Astrocyte (in vitro differentiated cells and primary cell): ENCODE results near the gene USP3. TPM values are rescaled to one million over a fixed set of nuclear protein-coding genes. Genes with fewer than 3 reads are reported as not detected.

ENCODE experiments used
- DNase-seq: peaks from one replicate; pipeline ENCODE4 v3.0.0-alpha.2; 2010; ENCODE audit warnings: low read depth
- FAIRE-seq: peaks from 2 replicates; lab custom pipeline; 2011; peaks lifted over from hg19 to GRCh38; lab: Jason Lieb, UNC
- H2AFZ ChIP-seq: 2 replicates; pipeline ENCODE4 v1.6.0; 2012; ENCODE audit warnings: low read depth, low read length, inconsistent platforms
- H3K27ac ChIP-seq: 2 replicates; pipeline ENCODE4 v1.5.1; 2011; ENCODE audit warnings: low read depth, low read length, inconsistent platforms
- H3K27me3 ChIP-seq: 2 replicates; pipeline ENCODE4 v1.6.0; 2011; ENCODE audit warnings: low read length, inconsistent platforms; ENCODE audit not compliant: insufficient read depth
- H3K36me3 ChIP-seq: 2 replicates; pipeline ENCODE4 v1.5.1; 2011; ENCODE audit warnings: low read length, inconsistent platforms; ENCODE audit not compliant: insufficient read depth
- H3K4me1 ChIP-seq: 2 replicates; pipeline ENCODE4 v1.5.1; 2011; ENCODE audit warnings: low read length, inconsistent platforms; ENCODE audit not compliant: insufficient read depth
- H3K4me2 ChIP-seq: 2 replicates; pipeline ENCODE4 v1.6.0; 2012; ENCODE audit warnings: low read length, inconsistent platforms
- H3K4me3 ChIP-seq: 2 replicates; pipeline ENCODE4 v1.5.1; 2011; ENCODE audit warnings: low read depth, mild to moderate bottlenecking, low read length, inconsistent platforms; ENCODE audit not compliant: insufficient read depth
- H3K79me2 ChIP-seq: 2 replicates; pipeline ENCODE4 v1.6.0; 2012; ENCODE audit warnings: mild to moderate bottlenecking, low read length, inconsistent platforms; ENCODE audit not compliant: insufficient read depth
- H3K9ac ChIP-seq: 2 replicates; pipeline ENCODE4 v1.6.0; 2012; ENCODE audit warnings: mild to moderate bottlenecking, low read length, inconsistent platforms
- H3K9me3 ChIP-seq: 2 replicates; pipeline ENCODE4 v1.5.1; 2012; ENCODE audit warnings: low read depth, mild to moderate bottlenecking, low read length, inconsistent platforms; ENCODE audit not compliant: insufficient read depth
- H4K20me1 ChIP-seq: 2 replicates; pipeline ENCODE4 v1.6.0; 2012; ENCODE audit warnings: low read length, inconsistent platforms; ENCODE audit not compliant: insufficient read depth
- H3K27ac Mint-ChIP-seq: one replicate; pipeline ENCODE4 v1.8.0; 2021; ENCODE audit warnings: mild to moderate bottlenecking, mixed read lengths; ENCODE audit not compliant: unreplicated experiment
- H3K27me3 Mint-ChIP-seq: one replicate; pipeline ENCODE4 v1.8.0; 2021; ENCODE audit warnings: low read depth, mixed read lengths; ENCODE audit not compliant: unreplicated experiment
- H3K36me3 Mint-ChIP-seq: one replicate; pipeline ENCODE4 v1.8.0; 2021; ENCODE audit warnings: low read depth, mixed read lengths; ENCODE audit not compliant: unreplicated experiment
- H3K4me1 Mint-ChIP-seq: one replicate; pipeline ENCODE4 v1.8.0; 2021; ENCODE audit warnings: low read depth, mixed read lengths; ENCODE audit not compliant: unreplicated experiment
- H3K4me3 Mint-ChIP-seq: one replicate; pipeline ENCODE4 v1.8.0; 2021; ENCODE audit warnings: mild to moderate bottlenecking, moderate library complexity, mixed read lengths; ENCODE audit not compliant: unreplicated experiment
- H3K9me3 Mint-ChIP-seq: one replicate; pipeline ENCODE4 v1.8.0; 2021; ENCODE audit warnings: mild to moderate bottlenecking, mixed read lengths; ENCODE audit not compliant: unreplicated experiment
- CTCF ChIP-seq: IDR thresholded peaks from 2 replicates; pipeline ENCODE4 v1.5.1; 2011; ENCODE audit warnings: low read depth, mild to moderate bottlenecking, inconsistent platforms, low read length, moderate library complexity; ENCODE audit not compliant: insufficient read depth
- EZH2 ChIP-seq: IDR thresholded peaks from 2 replicates; pipeline ENCODE4 v1.6.1; 2012; ENCODE audit warnings: mild to moderate bottlenecking, low read length, inconsistent platforms; ENCODE audit not compliant: insufficient read depth
- total RNA-seq: library from RNA; stranded (reverse); gene quantifications from 2 replicates; pipeline ENCODE4 v1.2.1, GENCODE V29; 2021

USP3 gene
- total RNA-seq, 1 donor from 2014 or later = 38.1 TPM

DNA sequence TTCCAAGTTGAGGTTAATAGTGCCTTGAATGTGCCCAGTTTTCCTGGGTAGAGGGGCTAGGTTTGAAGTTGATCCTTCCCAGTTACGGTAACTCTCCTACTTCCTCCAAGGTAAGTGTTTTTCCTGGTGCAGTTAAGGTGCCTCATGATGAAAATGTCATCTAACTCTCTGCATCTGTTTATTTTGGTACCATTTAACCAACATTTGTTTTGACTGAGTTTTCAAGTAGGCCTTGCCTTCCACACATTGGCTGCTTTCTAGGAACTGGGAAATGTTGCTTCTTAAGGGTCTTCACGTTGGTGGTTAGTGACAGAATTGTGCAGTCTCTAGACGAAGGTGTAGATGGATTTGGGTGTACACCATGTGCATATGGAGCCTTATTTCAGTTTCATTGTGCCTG is 31.3 kb downstream of the USP3 start:
- FAIRE-seq = no peak
- no peak overlapping the region for H3K4me2 ChIP-seq
- H3K27ac ChIP-seq = no peak overlapping the region
- H3K27me3 ChIP-seq = no peaks in the 10 kb centered on the region
- H3K36me3 ChIP-seq = peaks cover 11% of the 10 kb centered on the region
- H4K20me1 ChIP-seq = peaks cover 42% of the 10 kb centered on the region
- Mint-ChIP-seq H3K4me3 (no peak overlapping the region), H3K9me3 (no peaks in the 10 kb centered on the region), H3K4me1 (peaks cover 15% of the 10 kb centered on the region), H3K36me3 (no peaks in the 10 kb centered on the region), H3K27me3 (no peaks in the 10 kb centered on the region), H3K27ac (no peak overlapping the region)
- H3K9me3 ChIP-seq = no peaks in the 10 kb centered on the region
- peaks cover 48% of the 10 kb centered on the region for H3K79me2 ChIP-seq
- H3K4me1 ChIP-seq = no peaks in the 10 kb centered on the region
- TF ChIP-seq CTCF (no peak), EZH2 (no peak)
- no peak overlapping the region for H3K9ac ChIP-seq
- DNase-seq = no peak
- no peak overlapping the region for H2AFZ ChIP-seq
- H3K4me3 ChIP-seq = no peak overlapping the region

- FAIRE-seq = no peak
- TF ChIP-seq CTCF (no peak), EZH2 (no peak)
- Mint-ChIP-seq H3K4me3 (no peak overlapping the region), H3K4me1 (peaks cover 15% of the 10 kb centered on the region), H3K9me3 (no peaks in the 10 kb centered on the region), H3K36me3 (no peaks in the 10 kb centered on the region), H3K27ac (no peak overlapping the region), H3K27me3 (no peaks in the 10 kb centered on the region)
- H3K27ac ChIP-seq = no peak overlapping the region
- H3K79me2 ChIP-seq = peaks cover 28% of the 10 kb centered on the region
- H3K36me3 ChIP-seq = peaks cover 11% of the 10 kb centered on the region
- H4K20me1 ChIP-seq = peaks cover 29% of the 10 kb centered on the region
- DNase-seq = no peak
- no peak overlapping the region for H3K9ac ChIP-seq
- H3K9me3 ChIP-seq = no peaks in the 10 kb centered on the region
- no peak overlapping the region for H3K4me2 ChIP-seq
- no peaks in the 10 kb centered on the region for H3K27me3 ChIP-seq
- no peak overlapping the region for H2AFZ ChIP-seq
- no peak overlapping the region for H3K4me3 ChIP-seq
- H3K4me1 ChIP-seq = no peaks in the 10 kb centered on the region
These were observed 34.5 kb downstream of the USP3 start for GRCh38 chr15:63538876-63539275.

- no peak for DNase-seq
- Histone ChIP-seq H3K27me3 (no peaks in the 10 kb centered on the region), H2AFZ (no peak overlapping the region), H3K27ac (no peak overlapping the region), H3K4me2 (no peak overlapping the region), H3K4me3 (no peak overlapping the region), H4K20me1 (peaks cover 26% of the 10 kb centered on the region), H3K79me2 (peaks cover 27% of the 10 kb centered on the region), H3K9me3 (no peaks in the 10 kb centered on the region), H3K36me3 (peaks cover 11% of the 10 kb centered on the region), H3K9ac (no peak overlapping the region), H3K4me1 (no peaks in the 10 kb centered on the region)
- Mint-ChIP-seq H3K27ac (no peak overlapping the region), H3K27me3 (no peaks in the 10 kb centered on the region), H3K4me3 (no peak overlapping the region), H3K9me3 (no peaks in the 10 kb centered on the region), H3K4me1 (peaks cover 17% of the 10 kb centered on the region), H3K36me3 (peaks cover 4% of the 10 kb centered on the region)
- no peak for FAIRE-seq
- TF ChIP-seq EZH2 (no peak), CTCF (no peak)
These were observed 35.1 kb downstream of the USP3 start for GRCh38 chr15:63539521-63539920.
